Measurements from ENCODE around the gene MIR17HG. TPM values are rescaled to one million over a fixed set of nuclear protein-coding genes. Genes with fewer than 3 reads are reported as not detected.

Gene MIR17HG
- total RNA-seq, 1 donor from 2014 or later: not detected

- Histone ChIP-seq H3K4me3 (no peak overlapping the region), H3K36me3 (no peaks in the 10 kb centered on the region), H3K27me3 (no peaks in the 10 kb centered on the region), H3K9me3 (no peaks in the 10 kb centered on the region), H3K4me1 (no peaks in the 10 kb centered on the region), H3K27ac (no peak overlapping the region)
- no peak for TF ChIP-seq CTCF (IDR thresholded peaks at IDR 0.05)
- no peak for DNase-seq (ENCODE audit: low spot score in 2 of 2)
- intact Hi-C loops (cut with DNase I): no loop called here
Measured at GRCh38 chr13:91369441-91369831, 21.9 kb downstream of the MIR17HG start.

GRCh38 chr13:91370501-91370900 lies 23.0 kb downstream of the MIR17HG start:
- Histone ChIP-seq H3K27me3 (no peaks in the 10 kb centered on the region), H3K27ac (no peak overlapping the region), H3K9me3 (no peaks in the 10 kb centered on the region), H3K4me3 (no peak overlapping the region), H3K4me1 (no peaks in the 10 kb centered on the region), H3K36me3 (no peaks in the 10 kb centered on the region)
- no peak for TF ChIP-seq CTCF (IDR thresholded peaks at IDR 0.05)
- intact Hi-C loops (cut with DNase I): no loop called here
- DNase-seq (ENCODE audit: low spot score in 2 of 2): no peak

GRCh38 chr13:91372911-91373310 lies 25.4 kb downstream of the MIR17HG start:
- intact Hi-C loops (cut with DNase I): no loop called here
- Histone ChIP-seq H3K27ac (no peak overlapping the region), H3K9me3 (no peaks in the 10 kb centered on the region), H3K27me3 (no peaks in the 10 kb centered on the region), H3K4me3 (no peak overlapping the region), H3K36me3 (no peaks in the 10 kb centered on the region), H3K4me1 (no peaks in the 10 kb centered on the region)
- no peak for DNase-seq (ENCODE audit: low spot score in 2 of 2)
- TF ChIP-seq CTCF (IDR thresholded peaks at IDR 0.05): no peak

GRCh38 chr13:91375116-91375729 lies 27.7 kb downstream of the MIR17HG start:
- no peak for DNase-seq (ENCODE audit: low spot score in 2 of 2)
- Histone ChIP-seq H3K27ac (no peak overlapping the region), H3K4me3 (no peak overlapping the region), H3K9me3 (no peaks in the 10 kb centered on the region), H3K36me3 (no peaks in the 10 kb centered on the region), H3K4me1 (no peaks in the 10 kb centered on the region), H3K27me3 (no peaks in the 10 kb centered on the region)
- peak in 1 of 3 experiments; percentile 10 for TF ChIP-seq CTCF (IDR thresholded peaks at IDR 0.05)
- intact Hi-C loops (cut with DNase I): no loop called here

GRCh38 chr13:91381371-91381770 lies 33.9 kb downstream of the MIR17HG start:
- Histone ChIP-seq H3K4me1 (no peaks in the 10 kb centered on the region), H3K36me3 (no peaks in the 10 kb centered on the region), H3K27ac (no peak overlapping the region), H3K9me3 (no peaks in the 10 kb centered on the region), H3K4me3 (no peak overlapping the region), H3K27me3 (no peaks in the 10 kb centered on the region)
- peak in 1 of 3 experiments; percentile 21 for TF ChIP-seq CTCF (IDR thresholded peaks at IDR 0.05)
- intact Hi-C loops (cut with DNase I): loop anchor here (10.0 kb wide), 1 partner anchor 343 kb away; no protein-coding TSS in a partner anchor
- no peak for DNase-seq (ENCODE audit: low spot score in 2 of 2)

DNA sequence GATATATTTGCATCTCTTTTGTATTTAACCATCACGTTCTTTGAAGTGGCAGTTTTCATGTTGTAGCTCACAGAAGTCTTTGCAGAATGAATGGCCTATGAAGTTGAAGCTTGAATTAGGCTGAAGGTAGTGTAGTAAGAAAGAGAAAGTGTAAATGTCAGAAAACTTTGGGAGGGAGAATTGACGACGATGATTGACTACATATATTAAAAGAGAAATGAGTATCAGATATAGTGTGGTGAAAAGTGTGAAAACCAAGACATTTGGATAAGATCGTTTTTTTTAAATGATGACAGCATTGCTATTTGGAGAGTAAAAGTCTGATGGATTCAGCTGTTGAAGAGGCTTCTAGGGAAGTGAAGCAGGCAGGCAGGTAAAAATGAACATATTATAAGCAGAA lies 36.3 kb downstream of the MIR17HG start:
- H3K27me3 ChIP-seq: no peaks in the 10 kb centered on the region
- no peaks in the 10 kb centered on the region for H3K36me3 ChIP-seq
- H3K4me1 ChIP-seq: no peaks in the 10 kb centered on the region
- DNase-seq (ENCODE audit: low spot score in 2 of 2): no peak
- TF ChIP-seq CTCF (IDR thresholded peaks at IDR 0.05): no peak
- no peaks in the 10 kb centered on the region for H3K9me3 ChIP-seq
- intact Hi-C loops (cut with DNase I): loop anchor here (10.0 kb wide), 1 partner anchor 341 kb away; no protein-coding TSS in a partner anchor
- H3K4me3 ChIP-seq: no peak overlapping the region
- H3K27ac ChIP-seq: no peak overlapping the region
